Measurements from ENCODE around the gene TWF1. TPM values are rescaled to one million over a fixed set of nuclear protein-coding genes. Genes with fewer than 3 reads are reported as not detected.

Gene TWF1
- total and polyA plus RNA-seq, 9 of the 15 experiments (the other 6 are each of a cell fraction or from before 2014, with no cell fraction given), result 10.3 to 29.4 (median 23.4) TPM

DNA sequence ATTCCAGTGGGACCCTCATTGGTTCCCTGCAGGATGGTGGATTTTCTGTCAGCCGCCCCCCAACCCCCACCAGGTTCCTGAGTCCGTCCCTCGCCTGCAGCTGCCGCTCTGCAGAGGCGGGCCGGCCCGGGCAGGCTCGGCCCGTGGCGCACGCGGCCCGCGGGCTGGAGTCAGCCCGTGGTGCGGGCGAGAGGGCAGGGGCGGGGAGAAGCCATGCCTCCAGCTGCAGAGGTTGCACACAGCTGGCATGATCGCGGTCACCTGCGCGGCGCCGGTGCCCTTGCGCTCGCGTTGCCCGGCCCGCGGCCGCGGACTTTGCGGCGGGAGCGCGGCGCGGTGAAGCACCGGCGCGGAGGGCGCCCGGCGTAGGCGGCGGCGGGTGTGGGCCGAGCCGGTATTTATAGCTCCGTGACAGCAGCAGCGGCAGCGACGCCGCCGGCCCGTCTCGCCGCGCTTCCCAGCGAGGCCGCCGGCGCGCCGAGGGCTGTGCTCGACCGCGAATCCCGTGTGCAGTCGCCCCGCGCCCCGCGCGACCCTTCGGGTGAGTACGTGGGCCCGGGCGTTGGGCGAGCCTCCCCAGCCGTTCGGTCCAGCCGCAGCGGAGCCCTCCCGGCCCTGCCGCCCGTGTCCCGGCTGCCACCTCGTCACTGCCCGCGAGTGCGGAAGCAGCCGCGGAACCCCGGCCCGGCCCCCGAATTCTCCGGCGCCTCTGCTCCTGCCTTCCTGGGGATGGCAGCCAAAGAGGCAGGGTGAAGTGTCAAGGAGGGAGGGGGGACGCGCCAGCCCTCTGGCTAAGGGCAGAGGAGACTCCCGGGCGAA is 29.7 kb upstream of the TWF1 start, which contains the start of gene TMEM117 (continued):
- no peak for TF ChIP-seq ZNF699 (CRISPR knock-in tag; IDR thresholded peaks at IDR 0.05; ENCODE audit: insufficient replicate concordance)
- TF ChIP-seq TFAM (CRISPR knock-in tag; conservative IDR thresholded peaks at IDR 0.05), result no peak
- no peak for TF ChIP-seq ZNF175 (CRISPR knock-in tag; IDR thresholded peaks at IDR 0.05; ENCODE audit: low read depth)
- no peak; the same call in 1 of the 2 replicates for TF ChIP-seq HCFC1 (IDR thresholded peaks at IDR 0.05; ENCODE audit: low read depth, low read length)
- 0 out of 4 replicates have a peak, but pooled peaks of 1 of the 2 experiments have one; percentile 25 for TF ChIP-seq HDAC1 (IDR thresholded peaks at IDR 0.05)
- 0 out of 6 replicates have a peak, but pooled peaks of 1 of the 3 experiments have one; percentile 29 for TF ChIP-seq ZBTB11 (CRISPR knock-in tag; IDR thresholded peaks at IDR 0.05)
- no peak for TF ChIP-seq SMARCB1 (IDR thresholded peaks at IDR 0.05; ENCODE audit: insufficient read length, low read depth)
- no peak for TF ChIP-seq KAT7 (CRISPR knock-in tag; IDR thresholded peaks at IDR 0.05; ENCODE audit: borderline replicate concordance)
- TF ChIP-seq TCF7L2 (IDR thresholded peaks at IDR 0.05; ENCODE audit: low read depth, low read length), result no peak
- TF ChIP-seq STAT5B (CRISPR knock-in tag; IDR thresholded peaks at IDR 0.05), result no peak
- TF ChIP-seq ZNF239 (CRISPR knock-in tag; IDR thresholded peaks at IDR 0.05), result no peak
- no peak for TF ChIP-seq TAF15 (IDR thresholded peaks at IDR 0.05; ENCODE audit: low read depth, low read length)
- no peak for TF ChIP-seq CBFB (CRISPR knock-in tag; IDR thresholded peaks at IDR 0.05)
- TF ChIP-seq ZNF436 (CRISPR knock-in tag; IDR thresholded peaks at IDR 0.05), result no peak
- no peak for TF ChIP-seq GTF2A2 (tag; IDR thresholded peaks at IDR 0.05)
- no peak for TF ChIP-seq TBL1XR1 (IDR thresholded peaks at IDR 0.05; ENCODE audit: low read length in 2 of 2)
- TF ChIP-seq POLR2A (conservative IDR thresholded peaks at IDR 0.05), result peak; percentile 52; the same call in 1 of the 2 replicates
- TF ChIP-seq HEY1 (CRISPR knock-in tag; IDR thresholded peaks at IDR 0.05; ENCODE audit: borderline replicate concordance), result no peak
- TF ChIP-seq ZFX (CRISPR knock-in tag; IDR thresholded peaks at IDR 0.05), result peak; percentile 90
- TF ChIP-seq, protein P1, sequence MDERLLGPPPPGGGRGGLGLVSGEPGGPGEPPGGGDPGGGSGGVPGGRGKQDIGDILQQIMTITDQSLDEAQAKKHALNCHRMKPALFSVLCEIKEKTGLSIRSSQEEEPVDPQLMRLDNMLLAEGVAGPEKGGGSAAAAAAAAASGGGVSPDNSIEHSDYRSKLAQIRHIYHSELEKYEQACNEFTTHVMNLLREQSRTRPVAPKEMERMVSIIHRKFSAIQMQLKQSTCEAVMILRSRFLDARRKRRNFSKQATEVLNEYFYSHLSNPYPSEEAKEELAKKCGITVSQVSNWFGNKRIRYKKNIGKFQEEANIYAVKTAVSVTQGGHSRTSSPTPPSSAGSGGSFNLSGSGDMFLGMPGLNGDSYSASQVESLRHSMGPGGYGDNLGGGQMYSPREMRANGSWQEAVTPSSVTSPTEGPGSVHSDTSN (CRISPR knock-in tag; IDR thresholded peaks at IDR 0.05; ENCODE audit: low read depth), result no peak
- TF ChIP-seq, protein P1 (tag; conservative IDR thresholded peaks at IDR 0.05; ENCODE audit: low read depth), result no peak
- TF ChIP-seq PTTG1 (tag; IDR thresholded peaks at IDR 0.05; ENCODE audit: low read depth), result no peak
